OCI-LY3 (cell line): Measurements from ENCODE around the gene STARD3NL.

Source experiments
- H2AFZ ChIP-seq: fragments of 200-600, 300-600 bp; shearing (Covaris generic); 2 replicates; pipeline ENCODE4 v1.6.0; 2014; ENCODE audit warnings: antibody characterized with exemption, low read depth, low read length
- H3K27ac ChIP-seq: fragments of 200-600, 300-600 bp; sonication (generic); 2 replicates; pipeline ENCODE4 v1.5.1; 2014; ENCODE audit warnings: mild to moderate bottlenecking, low read length, moderate library complexity, mixed read lengths
- H3K27me3 ChIP-seq: fragments of 200-600, 300-600 bp; sonication (generic); 2 replicates; pipeline ENCODE4 v1.6.1; 2014; ENCODE audit warnings: low read depth, low read length, mixed read lengths
- H3K36me3 ChIP-seq: fragments of 200-600, 300-600 bp; sonication (generic); replicated peaks from 2 replicates; pipeline ENCODE3; 2014; ENCODE audit warnings: low read depth, low read length, mixed read lengths
- H3K4me1 ChIP-seq: fragments of 300-600, 200-600 bp; sonication (generic); 2 replicates; pipeline ENCODE4 v1.6.1; 2014; ENCODE audit warnings: low read length, mixed read lengths
- H3K4me2 ChIP-seq: fragments of 200-600, 300-600 bp; sonication (generic); 2 replicates; pipeline ENCODE4 v1.6.1; 2014; ENCODE audit warnings: low read length, mixed read lengths
- H3K4me3 ChIP-seq: fragments of 300-600, 200-600 bp; sonication (generic); 2 replicates; pipeline ENCODE4 v1.5.1; 2014; ENCODE audit warnings: antibody characterized with exemption, mild to moderate bottlenecking, low read length, moderate library complexity
- H3K79me2 ChIP-seq: fragments of 300-600, 200-600 bp; shearing (Covaris generic); 2 replicates; pipeline ENCODE4 v1.6.1; 2014; ENCODE audit warnings: mild to moderate bottlenecking, low read length, mixed read lengths
- H3K9ac ChIP-seq: fragments of 300-600, 200-600 bp; shearing (Covaris generic); 2 replicates; pipeline ENCODE4 v1.6.0; 2014; ENCODE audit warnings: mild to moderate bottlenecking, low read length, moderate library complexity
- H3K9me3 ChIP-seq: fragments of 200-600, 300-600 bp; shearing (Covaris generic); 2 replicates; pipeline ENCODE4 v1.6.1; 2014; ENCODE audit warnings: low read length, mixed read lengths; ENCODE audit not compliant: insufficient read depth
- H4K20me1 ChIP-seq: fragments of 200-600, 300-600 bp; sonication (generic); 2 replicates; pipeline ENCODE4 v1.6.1; 2016; ENCODE audit warnings: low read length, mixed read lengths; ENCODE audit not compliant: insufficient read depth
- EZH2phosphoT487 ChIP-seq: fragments of 200-600 bp; shearing (Covaris generic); IDR thresholded peaks from 2 replicates; pipeline ENCODE4 v1.6.1; 2018; ENCODE audit warnings: antibody characterized with exemption, mixed run types, low read depth
- TF ChIP-seq, protein P1 (sequence below): fragments of 200-600, 300-600 bp; sonication (generic); IDR thresholded peaks from 2 replicates; pipeline ENCODE4 v1.5.1; 2014; ENCODE audit warnings: antibody characterized with exemption, low read length, low read depth

The STARD3NL gene

DNA sequence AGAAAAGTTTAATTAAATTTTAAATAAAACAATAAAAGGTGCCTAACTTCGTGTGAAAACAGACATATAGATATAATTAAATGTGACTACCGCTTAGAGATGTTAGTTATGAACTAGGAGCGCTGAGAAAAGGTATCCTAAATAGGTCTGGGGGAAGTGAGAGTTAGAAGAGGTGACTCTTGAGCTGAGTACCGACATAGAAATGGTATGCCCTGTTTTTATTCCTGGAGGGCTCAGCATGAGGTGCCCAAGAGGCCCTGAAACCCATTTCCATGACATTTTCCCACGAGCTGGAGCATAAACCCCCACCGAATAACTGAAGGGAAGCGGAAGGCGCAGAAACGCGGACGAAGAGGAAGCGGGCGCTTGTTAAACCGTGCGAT, 433 bp upstream of the STARD3NL start:
- Histone ChIP-seq H3K27me3 (no peaks in the 10 kb centered on the region), H3K9me3 (peaks cover 5% of the 10 kb centered on the region; the same call in 1 of the 2 replicates), H4K20me1 (no peaks in the 10 kb centered on the region), H2AFZ (peak overlapping the region; percentile 91), H3K79me2 (peaks cover 10% of the 10 kb centered on the region), H3K9ac (peak overlapping the region; percentile 66), H3K27ac (peak overlapping the region; percentile 15; the same call in 1 of the 2 replicates), H3K4me1 (peaks cover 12% of the 10 kb centered on the region), H3K4me3 (peak overlapping the region; percentile 94), H3K36me3 (no peaks in the 10 kb centered on the region), H3K4me2 (peak overlapping the region; percentile 75)
- TF ChIP-seq, protein P1, sequence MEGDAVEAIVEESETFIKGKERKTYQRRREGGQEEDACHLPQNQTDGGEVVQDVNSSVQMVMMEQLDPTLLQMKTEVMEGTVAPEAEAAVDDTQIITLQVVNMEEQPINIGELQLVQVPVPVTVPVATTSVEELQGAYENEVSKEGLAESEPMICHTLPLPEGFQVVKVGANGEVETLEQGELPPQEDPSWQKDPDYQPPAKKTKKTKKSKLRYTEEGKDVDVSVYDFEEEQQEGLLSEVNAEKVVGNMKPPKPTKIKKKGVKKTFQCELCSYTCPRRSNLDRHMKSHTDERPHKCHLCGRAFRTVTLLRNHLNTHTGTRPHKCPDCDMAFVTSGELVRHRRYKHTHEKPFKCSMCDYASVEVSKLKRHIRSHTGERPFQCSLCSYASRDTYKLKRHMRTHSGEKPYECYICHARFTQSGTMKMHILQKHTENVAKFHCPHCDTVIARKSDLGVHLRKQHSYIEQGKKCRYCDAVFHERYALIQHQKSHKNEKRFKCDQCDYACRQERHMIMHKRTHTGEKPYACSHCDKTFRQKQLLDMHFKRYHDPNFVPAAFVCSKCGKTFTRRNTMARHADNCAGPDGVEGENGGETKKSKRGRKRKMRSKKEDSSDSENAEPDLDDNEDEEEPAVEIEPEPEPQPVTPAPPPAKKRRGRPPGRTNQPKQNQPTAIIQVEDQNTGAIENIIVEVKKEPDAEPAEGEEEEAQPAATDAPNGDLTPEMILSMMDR: no peak
- TF ChIP-seq EZH2phosphoT487: no peak

DNA sequence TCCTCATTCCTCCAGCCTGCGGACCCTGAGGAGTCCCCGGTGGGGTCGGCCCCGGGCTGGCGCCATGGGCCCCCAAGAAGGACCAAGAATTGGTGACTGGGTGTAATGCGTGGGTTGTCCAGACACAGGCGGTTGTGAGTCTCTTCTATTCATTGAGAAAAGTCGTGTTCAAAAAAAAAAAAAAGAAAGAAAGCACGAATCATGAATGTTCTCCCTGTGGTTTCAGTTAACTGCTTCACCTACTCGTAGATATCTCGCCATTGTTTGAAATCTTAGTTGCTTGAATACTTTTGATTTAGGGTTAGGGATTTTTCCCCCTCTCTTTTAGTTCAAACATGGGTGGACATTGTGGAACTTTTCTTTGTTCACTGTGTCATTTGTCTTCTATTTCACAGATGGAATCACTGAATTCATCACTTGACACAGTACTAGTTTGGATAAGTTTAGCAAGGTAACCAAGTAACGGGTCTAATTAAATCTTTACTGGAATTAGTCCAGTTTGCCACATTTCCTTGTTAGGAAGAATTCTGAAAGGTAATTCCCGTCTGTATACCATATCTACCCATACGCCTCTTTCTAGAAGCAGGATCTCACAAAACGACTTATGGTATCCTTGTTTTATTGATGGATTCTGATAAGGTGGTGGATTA, 775 bp downstream of the STARD3NL start:
- Histone ChIP-seq H3K4me2 (peak overlapping the region; percentile 66), H4K20me1 (peaks cover 2% of the 10 kb centered on the region; the same call in 1 of the 2 replicates), H3K27me3 (no peaks in the 10 kb centered on the region), H2AFZ (peak overlapping the region; percentile 75), H3K9ac (peak overlapping the region; percentile 83), H3K36me3 (no peaks in the 10 kb centered on the region), H3K4me3 (peak overlapping the region; percentile 94), H3K79me2 (peaks cover 10% of the 10 kb centered on the region), H3K9me3 (no peaks in the 10 kb centered on the region), H3K27ac (no peak overlapping the region; the same call in 1 of the 2 replicates), H3K4me1 (peaks cover 11% of the 10 kb centered on the region)
- TF ChIP-seq, protein P1: no peak
- no peak for TF ChIP-seq EZH2phosphoT487

DNA sequence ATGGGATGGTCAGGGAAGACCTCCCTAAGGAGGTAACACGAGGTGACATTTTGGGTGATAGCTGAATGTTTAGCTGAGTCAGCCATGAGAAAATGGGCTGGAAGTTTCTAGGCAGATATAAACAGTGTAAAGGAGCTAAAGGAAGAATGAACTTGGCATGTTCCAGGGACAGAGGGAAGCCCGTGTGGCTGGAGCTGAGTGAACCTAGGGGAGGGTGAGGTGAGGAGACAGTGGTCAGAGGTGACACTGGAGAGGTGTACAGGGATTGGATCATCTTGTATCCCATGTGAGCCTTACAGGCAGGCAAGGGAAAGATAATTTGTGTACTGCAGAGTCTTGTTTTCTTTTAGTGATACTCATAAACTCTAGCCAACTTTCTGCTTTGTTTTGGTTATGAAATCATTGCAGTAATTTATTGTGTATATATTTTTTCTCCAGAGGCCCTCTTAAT, 1.8 kb downstream of the STARD3NL start:
- Histone ChIP-seq H3K9me3 (no peaks in the 10 kb centered on the region), H3K36me3 (no peaks in the 10 kb centered on the region), H4K20me1 (peaks cover 4% of the 10 kb centered on the region; the same call in 1 of the 2 replicates), H3K4me1 (peaks cover 11% of the 10 kb centered on the region), H3K4me2 (no peak overlapping the region), H3K79me2 (peaks cover 10% of the 10 kb centered on the region), H3K4me3 (no peak overlapping the region), H3K27me3 (no peaks in the 10 kb centered on the region), H3K27ac (no peak overlapping the region), H2AFZ (no peak overlapping the region), H3K9ac (no peak overlapping the region)
- no peak for TF ChIP-seq EZH2phosphoT487
- TF ChIP-seq, protein P1: no peak

DNA sequence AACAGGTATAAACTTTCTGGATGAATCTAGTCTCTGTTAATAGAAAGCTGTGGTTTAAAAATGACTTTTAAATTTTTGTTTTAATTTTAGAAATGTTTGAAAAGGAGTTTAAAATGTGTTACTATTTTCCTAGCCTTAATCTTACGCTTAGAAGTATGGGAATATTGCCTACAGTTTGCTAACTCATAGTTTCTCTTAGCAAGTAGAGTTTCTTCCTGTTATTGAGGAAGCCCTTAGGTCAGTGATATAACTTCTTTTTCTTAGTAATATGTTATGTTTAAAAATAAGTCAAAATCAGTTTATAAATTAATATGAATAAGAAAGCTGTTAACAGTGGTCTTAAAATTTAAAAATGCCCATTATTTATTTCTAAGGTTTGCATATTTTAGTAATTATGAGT, 3.1 kb downstream of the STARD3NL start:
- Histone ChIP-seq H2AFZ (no peak overlapping the region), H4K20me1 (peaks cover 4% of the 10 kb centered on the region; the same call in 1 of the 2 replicates), H3K9me3 (no peaks in the 10 kb centered on the region), H3K27ac (no peak overlapping the region), H3K4me1 (peaks cover 11% of the 10 kb centered on the region), H3K9ac (no peak overlapping the region), H3K79me2 (peaks cover 10% of the 10 kb centered on the region), H3K36me3 (no peaks in the 10 kb centered on the region), H3K4me3 (no peak overlapping the region), H3K27me3 (no peaks in the 10 kb centered on the region), H3K4me2 (no peak overlapping the region)
- no peak for TF ChIP-seq EZH2phosphoT487
- TF ChIP-seq, protein P1: no peak
